GM21825 (cell line): ENCODE results near the gene ZNF3.
"Not testable (repeated sequence)": the region's sequence is repeated elsewhere in the genome, so short reads cannot be mapped to it uniquely, and the experiment has no call there.

Source experiments
- ATAC-seq: cut with Tn5 transposase; IDR thresholded peaks from one replicate; pipeline ENCODE4 v1.9.1; 2021; ENCODE audit warnings: mild to moderate bottlenecking, moderate library complexity; ENCODE audit not compliant: unreplicated experiment

Gene ZNF3

DNA sequence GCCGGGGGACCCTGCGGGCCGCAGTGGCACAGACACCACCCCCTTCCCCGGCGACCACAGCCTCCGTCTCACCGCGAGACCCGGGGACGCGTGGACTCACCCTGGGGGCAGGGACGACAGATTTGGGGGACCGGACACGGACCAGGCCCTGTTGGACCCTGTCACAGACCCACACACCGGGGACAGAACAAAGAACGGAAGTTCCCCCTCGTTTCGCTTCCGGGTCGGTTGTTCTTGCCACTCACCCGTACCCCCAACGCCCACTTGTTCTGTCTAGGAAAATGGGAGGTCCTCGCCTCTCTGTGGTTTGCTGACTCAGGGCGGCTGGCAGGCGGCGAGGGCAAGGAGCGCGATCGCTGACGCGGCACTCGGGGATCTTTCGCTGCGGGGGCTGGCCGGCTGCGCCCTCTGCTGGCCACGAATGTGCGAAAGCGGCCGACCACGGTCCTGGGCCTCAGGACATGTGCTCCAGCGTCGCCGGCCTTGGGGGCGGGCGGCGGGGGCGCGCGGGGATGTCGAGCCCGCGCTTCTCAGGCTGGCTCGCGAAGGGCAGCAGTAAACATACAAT is at the start of gene ZNF3:
ZNF3 (minus strand) TSS at position 189 of the 568 bp plus-strand sequence. CDS start 4,366 bp downstream, outside the sequence.
- peak; percentile 79 for ATAC-seq

DNA sequence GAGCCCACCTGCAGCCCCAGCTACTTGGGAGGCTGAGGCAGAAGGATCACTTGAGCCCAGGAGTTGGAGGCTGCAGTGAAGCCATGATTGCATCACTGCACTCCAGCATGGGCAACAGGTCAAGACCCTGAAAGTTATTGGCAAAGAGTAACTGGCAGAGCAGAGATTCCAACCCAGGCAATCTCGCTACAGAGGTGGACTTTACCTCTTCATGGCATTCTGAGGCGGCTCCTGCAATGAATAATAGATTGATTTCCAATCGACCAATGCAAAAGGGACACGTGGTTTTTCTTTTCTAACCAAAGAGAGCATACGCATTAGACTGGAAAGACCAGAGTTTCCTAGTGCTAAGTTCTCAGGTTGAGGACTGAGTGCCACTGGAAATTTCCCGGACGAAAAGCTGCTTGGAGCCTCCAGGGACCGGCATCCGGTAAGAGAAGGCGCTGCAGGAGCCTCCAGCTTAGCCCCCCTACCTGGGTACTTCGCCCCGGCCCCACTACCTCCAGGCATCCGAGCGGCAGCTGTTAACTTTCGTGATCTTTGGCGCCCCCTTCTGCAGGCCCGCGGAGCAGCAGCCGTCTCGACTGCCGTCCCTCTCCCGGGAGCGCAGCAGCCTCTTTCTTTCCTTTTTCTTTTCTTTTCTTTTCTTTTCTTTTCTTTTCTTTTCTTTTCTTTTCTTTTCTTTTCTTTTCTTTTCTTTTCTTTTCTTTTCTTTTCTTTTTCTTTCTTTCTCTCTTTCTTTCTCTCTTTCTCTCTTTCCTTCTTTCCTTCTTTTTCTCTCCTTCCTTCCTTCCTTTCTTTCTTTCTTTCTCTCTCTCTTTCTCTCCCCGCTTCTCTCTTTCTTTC is 49.3 kb upstream of the ZNF3 start:
- ATAC-seq, result no peak

GRCh38 chr7:100130220-100130607 is 48.7 kb upstream of the ZNF3 start:
- ATAC-seq, result not testable (repeated sequence)

DNA sequence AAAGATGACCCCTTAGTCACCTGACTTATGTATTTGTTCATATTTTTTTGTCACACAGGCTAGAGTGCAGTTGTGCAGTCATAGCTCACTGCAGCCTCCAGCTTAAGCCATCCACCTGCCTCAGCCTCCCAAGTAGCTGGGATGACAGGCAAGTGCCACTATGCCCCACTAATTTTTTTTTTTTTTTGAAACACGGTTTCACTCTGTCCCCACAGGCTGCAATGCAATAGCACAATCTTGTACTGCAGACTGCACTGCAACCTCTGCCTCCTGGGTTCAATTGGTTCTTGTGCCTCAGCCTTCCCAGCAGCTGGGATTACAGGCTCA is 47.1 kb upstream of the ZNF3 start:
- no peak for ATAC-seq

DNA sequence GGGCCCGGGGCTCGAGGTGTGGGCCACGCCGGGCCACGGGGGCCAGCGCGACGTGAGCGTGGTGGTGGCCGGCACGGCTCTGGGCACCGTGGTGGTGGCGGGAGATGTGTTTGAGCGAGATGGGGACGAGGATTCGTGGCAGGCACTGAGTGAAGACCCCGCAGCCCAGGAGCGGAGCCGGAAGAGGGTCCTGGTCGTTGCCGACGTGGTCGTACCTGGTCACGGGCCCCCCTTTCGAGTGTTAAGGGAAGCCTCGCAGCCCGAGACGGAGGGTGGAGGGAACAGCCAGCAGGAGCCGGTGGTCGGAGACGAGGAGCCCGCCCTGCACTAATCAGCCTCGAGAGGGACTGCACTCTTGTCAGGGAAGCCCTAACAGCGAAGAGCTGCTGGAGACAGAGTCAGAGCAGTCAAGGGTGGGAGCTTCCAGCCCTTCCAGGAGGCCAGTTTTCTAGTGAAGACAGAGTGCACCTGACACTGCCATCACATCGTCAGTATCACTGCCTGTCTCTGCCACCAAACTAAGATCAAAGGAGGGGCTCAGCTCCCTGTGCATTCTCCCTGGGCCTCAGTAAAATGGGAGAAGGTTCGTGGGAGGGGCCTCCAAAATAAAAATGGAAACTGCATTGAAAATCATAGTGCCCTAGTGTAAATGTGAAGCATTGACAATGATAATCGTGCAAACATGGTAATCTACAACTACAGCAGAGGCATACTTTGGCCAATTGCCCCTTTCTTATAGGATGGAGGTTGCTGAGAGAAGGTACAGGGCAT is 46.5 kb upstream of the ZNF3 start:
- ATAC-seq, result peak; percentile 3

DNA sequence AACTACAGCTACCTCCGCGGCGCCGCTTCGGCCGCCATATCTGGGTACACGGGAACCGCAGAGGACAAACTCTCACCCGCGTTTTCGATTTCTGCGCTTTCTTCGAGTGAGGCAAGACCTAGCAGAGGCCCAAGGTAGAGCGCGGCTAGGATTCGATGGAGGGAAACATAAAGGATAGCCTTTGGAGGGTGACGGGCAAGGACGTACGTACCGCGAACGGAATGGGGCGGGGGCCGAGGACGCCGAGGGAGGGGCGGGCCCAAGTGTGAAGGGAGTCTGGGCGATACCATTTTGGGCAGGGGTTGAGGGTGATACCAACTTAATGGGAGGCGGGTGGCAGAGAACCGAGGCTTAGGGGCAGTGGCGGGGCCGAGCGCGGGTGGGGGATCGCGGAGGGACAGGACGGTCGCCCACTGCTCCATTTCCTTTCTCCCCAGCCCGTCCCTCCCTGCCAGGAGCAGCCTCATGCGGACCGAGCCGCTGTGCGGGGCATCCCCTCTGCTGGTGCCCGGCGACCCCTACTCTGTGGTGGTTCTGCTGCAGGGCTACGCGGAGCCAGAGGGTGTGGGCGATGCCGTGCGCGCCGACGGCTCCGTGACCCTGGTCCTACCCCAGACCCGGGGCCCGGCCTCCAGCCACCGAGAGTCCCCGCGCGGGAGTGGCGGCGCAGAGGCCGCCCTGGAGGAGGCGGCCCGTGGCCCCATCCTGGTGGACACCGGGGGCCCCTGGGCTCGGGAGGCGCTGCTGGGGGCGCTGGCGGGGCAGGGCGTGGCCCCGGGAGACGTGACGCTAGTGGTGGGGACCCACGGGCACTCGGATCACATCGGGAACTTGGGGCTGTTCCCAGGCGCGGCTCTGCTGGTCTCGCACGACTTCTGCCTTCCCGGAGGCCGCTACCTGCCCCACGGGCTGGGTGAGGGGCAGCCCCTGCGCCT is 45.7 kb upstream of the ZNF3 start, which contains the start of gene MBLAC1:
MBLAC1 (plus strand) TSS at position 37 of the 935 bp plus-strand sequence; CDS start at position 466, 429 bp downstream.
- peak; percentile 53 for ATAC-seq

- ATAC-seq, result peak; percentile 2
Measured at GRCh38 chr7:100126239-100126930, 44.9 kb upstream of the ZNF3 start.

- no peak for ATAC-seq
Measured at GRCh38 chr7:100124301-100125230, 43.0 kb upstream of the ZNF3 start.

- no peak for ATAC-seq
Measured at GRCh38 chr7:100122568-100122967, 41.0 kb upstream of the ZNF3 start.

GRCh38 chr7:100122067-100122466 is 40.5 kb upstream of the ZNF3 start:
- ATAC-seq, result no peak

- ATAC-seq, result no peak
Measured at GRCh38 chr7:100120733-100121036, 39.2 kb upstream of the ZNF3 start.

- peak; percentile 35 for ATAC-seq
Measured at GRCh38 chr7:100119970-100120732, 38.6 kb upstream of the ZNF3 start.

DNA sequence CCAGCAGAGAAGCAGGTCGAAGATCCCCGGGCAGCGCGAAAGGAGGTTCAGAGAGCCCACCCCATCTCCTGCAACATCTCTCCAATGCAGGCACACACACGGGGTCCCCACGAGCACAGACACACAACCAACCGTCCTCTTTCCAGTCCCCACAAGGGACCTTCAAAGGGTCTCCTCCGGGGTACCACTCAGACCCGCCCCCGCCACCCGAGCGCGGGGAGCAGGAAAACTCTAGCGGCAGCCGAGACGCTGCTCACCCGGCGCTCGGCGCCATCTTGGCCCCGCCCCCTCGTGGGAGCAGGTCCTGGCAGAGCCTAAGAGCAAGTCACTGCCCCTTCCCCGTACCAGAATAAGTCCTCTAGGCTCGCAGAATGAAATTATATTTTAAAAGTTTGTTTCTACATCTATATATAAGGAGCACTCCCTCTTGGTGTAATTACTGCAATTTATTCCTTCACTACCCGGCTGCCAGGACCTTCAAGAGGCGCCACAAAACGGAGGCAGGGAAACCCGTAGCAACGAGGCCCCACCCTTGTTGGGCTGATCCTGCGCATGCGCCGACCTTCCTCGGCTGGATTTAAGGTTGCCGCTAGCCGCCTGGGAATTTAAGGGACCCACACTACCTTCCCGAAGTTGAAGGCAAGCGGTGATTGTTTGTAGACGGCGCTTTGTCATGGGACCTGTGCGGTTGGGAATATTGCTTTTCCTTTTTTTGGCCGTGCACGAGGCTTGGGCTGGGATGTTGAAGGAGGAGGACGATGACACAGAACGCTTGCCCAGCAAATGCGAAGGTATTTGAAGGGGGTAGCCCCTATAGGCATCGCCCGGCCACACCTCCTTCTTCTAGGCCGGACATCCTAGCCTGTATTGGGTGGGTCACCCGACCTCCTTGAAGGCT is 37.8 kb upstream of the ZNF3 start, which contains the start of the genes CNPY4 and TAF6:
CNPY4 (plus strand) TSS at position 563 of the 898 bp plus-strand sequence; CDS start at position 674, 111 bp downstream.
TAF6 (minus strand) TSS at position 287 of the 898 bp plus-strand sequence. CDS start 5,149 bp downstream, outside the sequence.
- ATAC-seq, result peak; percentile 66

DNA sequence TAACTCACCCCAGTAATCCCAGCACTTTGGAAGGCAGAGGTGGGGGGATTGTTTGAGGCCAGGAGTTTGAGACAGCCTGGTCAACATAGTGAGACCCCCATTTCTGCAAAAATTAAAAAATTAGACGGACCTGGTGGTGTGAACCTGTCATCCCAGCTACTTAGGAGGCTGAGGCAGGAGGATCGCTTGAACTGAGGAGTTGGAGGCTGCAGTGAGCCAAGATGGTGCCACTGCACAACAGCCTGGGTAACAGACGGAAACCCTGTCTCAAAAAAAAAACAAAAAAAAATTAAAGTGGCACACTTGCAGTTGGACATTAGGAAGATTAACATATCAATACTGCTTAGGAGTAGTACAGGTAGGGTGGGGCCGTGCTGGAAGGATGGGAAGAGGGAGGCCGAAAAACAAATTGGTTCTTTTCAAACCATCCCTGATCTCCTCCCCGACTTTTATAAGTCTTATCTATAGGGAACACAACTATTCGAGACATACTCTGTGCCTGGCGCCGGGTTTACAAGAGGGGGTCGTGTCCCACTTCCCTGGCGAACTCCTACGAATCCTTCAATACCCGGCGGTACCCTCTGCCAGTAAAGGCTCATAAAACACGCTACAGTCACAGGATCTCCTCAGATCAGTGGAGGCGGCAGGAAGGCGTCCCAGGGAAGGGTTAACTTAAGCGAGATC is 37.0 kb upstream of the ZNF3 start:
- ATAC-seq, result no peak

DNA sequence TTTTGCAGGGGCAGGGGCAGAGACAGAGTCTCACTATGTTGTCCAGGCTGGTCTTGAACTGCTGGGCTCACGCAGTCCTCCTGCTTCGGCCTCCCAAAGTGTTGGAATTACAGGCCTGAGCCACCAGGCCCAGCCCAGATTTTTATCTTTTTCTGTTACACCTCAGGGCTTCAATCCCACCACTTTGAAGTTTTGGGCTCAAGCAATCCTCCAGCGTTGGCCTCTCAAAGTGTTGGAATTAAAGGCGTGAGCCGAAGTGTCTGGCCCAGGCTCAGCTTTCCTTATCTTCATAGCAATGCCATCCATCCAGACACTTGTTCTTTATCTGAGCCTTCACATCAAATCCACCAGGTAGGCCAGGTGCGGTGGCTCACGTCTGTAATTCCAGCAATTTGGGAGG is 33.5 kb upstream of the ZNF3 start:
- no peak for ATAC-seq

DNA sequence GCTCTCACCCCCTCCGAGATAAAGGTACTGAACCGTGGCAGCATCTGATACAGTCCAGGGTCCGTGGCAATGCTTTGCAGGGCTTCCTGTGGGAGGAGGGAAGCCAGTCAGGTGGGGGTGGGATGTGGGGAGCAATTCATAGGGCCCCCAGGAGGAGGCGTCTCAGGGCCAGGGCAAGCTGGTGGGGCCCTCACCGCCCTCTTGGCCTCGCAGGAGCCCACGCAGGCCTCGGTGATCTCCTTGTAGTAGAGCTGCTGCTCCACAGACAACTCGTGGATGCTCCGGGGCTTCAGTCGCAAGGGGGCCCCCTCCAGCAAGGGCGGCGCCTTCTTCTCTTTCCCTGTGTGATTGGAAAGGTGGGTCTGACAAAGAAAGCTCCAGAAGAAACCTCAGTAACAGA is 30.4 kb upstream of the ZNF3 start:
- no peak for ATAC-seq
